GM12878 (cell line): ENCODE data around the gene C6orf89. TPM values are rescaled to one million over a fixed set of nuclear protein-coding genes. Genes with fewer than 3 reads are reported as not detected.

ENCODE experiments used
- ATAC-seq: fragments of 200-7000 bp; cut with Tn5 transposase; 3 replicates; pipeline ENCODE4 v1.9.1; 2020; ENCODE audit warnings: mild to moderate bottlenecking, moderate library complexity
- BruUV-seq: library from RNA; stranded (reverse); fragments of 400-500 nt; replicated peaks from 2 replicates; lab custom pipeline; 2021; lab: Mats Ljungman, UMichigan
- CTCF ChIA-PET: fragments of 300-600 bp; sonication (Branson Sonifier 250); formaldehyde crosslinking; extraction: SDS; loops from one replicate; lab custom pipeline; 2021; ENCODE audit warnings: inconsistent platforms; lab: Yijun Ruan, JAX
- POLR2A ChIA-PET: fragments of 350-600 bp; formaldehyde crosslinking; extraction: SDS; loops from one replicate; lab custom pipeline; 2021; ENCODE audit warnings: inconsistent platforms; lab: Charles Lee
- RAD21 ChIA-PET: fragments of 300-600 bp; sonication (Branson Sonifier 250); formaldehyde crosslinking; loops from one replicate; lab custom pipeline; 2023; ENCODE audit warnings: antibody characterized with exemption; ENCODE audit not compliant: unreplicated experiment; lab: Charles Lee
- SMC1A ChIA-PET: fragments of 300-600 bp; sonication (Branson Sonifier 250); formaldehyde crosslinking; loops from one replicate; lab custom pipeline; 2023; ENCODE audit not compliant: unreplicated experiment, uncharacterized antibody; lab: Charles Lee
- DNase-seq: peaks from one replicate; pipeline ENCODE4 v3.0.0-alpha.2; 2011; ENCODE audit warnings: low read depth, low spot score
- FAIRE-seq: peaks from 3 replicates; lab custom pipeline; 2011; peaks lifted over from hg19 to GRCh38; lab: Jason Lieb, UNC
- H2AFZ ChIP-seq: 2 replicates; pipeline ENCODE4 v1.6.0; 2011; ENCODE audit warnings: low read depth, low read length, control low read depth; ENCODE audit not compliant: control insufficient read depth
- H3K27ac ChIP-seq: 2 replicates; pipeline ENCODE4 v1.5.1; 2011; ENCODE audit warnings: control low read depth; ENCODE audit not compliant: control insufficient read depth, insufficient read depth
- H3K27me3 ChIP-seq, 2 experiments: replicated peaks in 1 of 2; 2 replicates each; pipeline versions ENCODE4 v1.6.0 to v1.6.1; 2011; ENCODE audit warnings: low read length in 1 of 2; ENCODE audit not compliant: control insufficient read depth in 2 of 2, insufficient read depth in 2 of 2
- H3K36me3 ChIP-seq, 2 experiments: 2 replicates each; pipeline ENCODE4 v1.5.1; 2011; ENCODE audit warnings: low read length in 1 of 2; ENCODE audit not compliant: control insufficient read depth in 2 of 2, insufficient read depth in 2 of 2
- H3K4me1 ChIP-seq: 2 replicates; pipeline ENCODE4 v1.6.1; 2011; ENCODE audit warnings: mild to moderate bottlenecking, low read length, moderate library complexity, mixed read lengths; ENCODE audit not compliant: control insufficient read depth, insufficient read depth
- H3K4me2 ChIP-seq: 2 replicates; pipeline ENCODE4 v1.6.0; 2011; ENCODE audit warnings: control low read depth; ENCODE audit not compliant: control insufficient read depth, insufficient read depth
- H3K4me3 ChIP-seq: fragments of 200-600 bp; sonication (generic); 2 replicates; pipeline ENCODE4 v1.5.1; 2016
- H3K79me2 ChIP-seq: 2 replicates; pipeline ENCODE4 v1.6.0; 2011; ENCODE audit warnings: low read length; ENCODE audit not compliant: control insufficient read depth, insufficient read depth
- H3K9ac ChIP-seq: 2 replicates; pipeline ENCODE4 v1.8.0; 2011; ENCODE audit warnings: low read length, control low read depth, mixed read lengths; ENCODE audit not compliant: control insufficient read depth, insufficient read depth
- H3K9me3 ChIP-seq: replicated peaks from 3 replicates; pipeline ENCODE4 v1.5.1; 2011; ENCODE audit warnings: mild to moderate bottlenecking, low read length; ENCODE audit not compliant: control insufficient read depth, insufficient read depth
- H4K20me1 ChIP-seq: 2 replicates; pipeline ENCODE4 v1.6.0; 2011; ENCODE audit not compliant: control insufficient read depth, insufficient read depth
- BRCA1 ChIP-seq: IDR thresholded peaks from 2 replicates; pipeline ENCODE4 v1.6.1; 2011; ENCODE audit warnings: low read depth, low read length, improper control_type of control experiment
- CEBPB ChIP-seq, 2 experiments: fragments of 150-350 bp in 1 of 2; IDR thresholded peaks; 2 replicates each; pipeline ENCODE4 v1.6.1; 2012 to 2014; ENCODE audit warnings: low read depth in 2 of 2, low read length in 2 of 2, borderline replicate concordance in 1 of 2, inconsistent platforms in 1 of 2
- CUX1 ChIP-seq: IDR thresholded peaks from 2 replicates; pipeline ENCODE4 v1.6.1; 2012; ENCODE audit warnings: improper control_type of control experiment, low read depth, low read length; ENCODE audit not compliant: insufficient replicate concordance
- SPI1 ChIP-seq: IDR thresholded peaks from 2 replicates; pipeline ENCODE4 v1.6.1; 2011; ENCODE audit warnings: low read depth, mild to moderate bottlenecking, low read length, moderate library complexity, borderline replicate concordance; ENCODE audit not compliant: insufficient read depth
- WGBS: methylation state at CpG from one replicate; pipeline ENCODE4 v1.1.6; 2016; ENCODE audit warnings: low lambda C conversion rate; ENCODE audit not compliant: insufficient replicate concordance, insufficient coverage; ENCODE audit errors: missing lambda C conversion rate; 5-methylcytosine and 5-hydroxymethylcytosine counted together
- in situ Hi-C: fragments of 300-500 bp; cut with MboI; formaldehyde crosslinking; loops from 9 replicates; pipeline ENCODE4 v1.14.3; 2018; ENCODE audit warnings: mixed read lengths
- intact Hi-C: fragments of 100-400 bp; cut with micrococcal nuclease; formaldehyde crosslinking; loops from one replicate; pipeline ENCODE4 v1.14.2; 2022; ENCODE audit not compliant: unreplicated experiment
- polyA plus RNA-seq, 11 experiments: library from polyadenylated mRNA; depleted of rRNA in 4 of 11; unstranded in 6 of 11; stranded (reverse) in 5 of 11; fragments of >200 nt; fragmentation: Nextera tagmentation in 4 of 11; fragmentation: Illumina TruSeq in 1 of 11; extraction: Ambion mirVana in 4 of 11; extraction: Trizol in 1 of 11; gene quantifications; 1 replicate in 1 of 11; 2 replicates in 10 of 11; pipeline versions ENCODE4 v1.2.1 to v1.2.3, GENCODE V29; 2011 to 2016; ENCODE audit warnings: inconsistent platforms in 2 of 11, missing spikeins in 2 of 11, low read depth in 1 of 11
- total RNA-seq, 4 experiments: library from RNA; depleted of rRNA in 3 of 4; stranded (reverse); fragments of >200 nt in 3 of 4; fragmentation: Illumina TruSeq in 1 of 4; extraction: Trizol in 1 of 4; gene quantifications; 2 replicates each; pipeline versions ENCODE4 v1.2.1 to v1.2.3, GENCODE V29; 2013 to 2021

Gene C6orf89
- total and polyA plus RNA-seq, 10 of the 15 experiments (the other 5 are each of a cell fraction or from before 2014, with no cell fraction given): 10.8 to 42.7 (median 28.6) TPM

GRCh38 chr6:36955136-36955535 is 69.4 kb downstream of the C6orf89 start:
- ATAC-seq (no peak), FAIRE-seq (no peak), DNase-seq (no peak)
- BruUV-seq: no TSS peak
- H4K20me1 ChIP-seq: no peaks in the 10 kb centered on the region
- 0 out of 2 replicates have a peak, but pooled peaks cover 3% of the 10 kb centered on the region for H3K4me1 ChIP-seq
- TF ChIP-seq BRCA1 (no peak), SPI1 (peak; percentile 29; the same call in 1 of the 2 replicates), CEBPB (IDR thresholded peaks at IDR 0.05; ENCODE audit: borderline replicate concordance in 1 of 2, low read depth in 2 of 2, low read length in 2 of 2) (no peak), CUX1 (no peak)
- no peak overlapping the region for H3K4me2 ChIP-seq
- H3K27me3 ChIP-seq: no peaks in the 10 kb centered on the region
- no peak overlapping the region for H2AFZ ChIP-seq
- ChIA-PET SMC1A (interaction anchor here (0.8 kb wide), 1 partner anchor 28 kb away, joined by 3 read pairs; no protein-coding TSS in a partner anchor), POLR2A (interaction anchor here (1.1 to 1.3 kb wide), 2 partner anchors 8 to 13 kb away, joined by 3 to 4 read pairs; no protein-coding TSS in a partner anchor), RAD21 (no interaction called here), CTCF (interaction anchor here (1.1 to 3.0 kb wide), 6 partner anchors 8 to 70 kb away, joined by 3 to 12 read pairs (median 3); no protein-coding TSS in a partner anchor)
- no peaks in the 10 kb centered on the region for H3K36me3 ChIP-seq
- no peak overlapping the region for H3K27ac ChIP-seq
- H3K79me2 ChIP-seq: no peaks in the 10 kb centered on the region
- H3K4me3 ChIP-seq: no peak overlapping the region
- intact Hi-C loops: no loop called here
- no peak overlapping the region for H3K9ac ChIP-seq
- no peaks in the 10 kb centered on the region for H3K9me3 ChIP-seq
- 26% methylated on average over 6 of the region's 6 CpGs for WGBS
- in situ Hi-C loops: no loop called here
